Globus pallidus (tissue), 1 donor: ENCODE measurements around the gene CDC37.

ENCODE experiments used
- DNase-seq: peaks from one replicate; pipeline ENCODE4 v3.0.0-alpha.2; 2015; ENCODE audit warnings: low spot score

CDC37 gene

GRCh38 chr19:10353793-10354391, 49.5 kb downstream of the CDC37 start:
- no peak for DNase-seq

GRCh38 chr19:10352764-10353671, 50.3 kb downstream of the CDC37 start:
- no peak for DNase-seq

- no peak for DNase-seq
Observed at GRCh38 chr19:10346509-10346908, 56.8 kb downstream of the CDC37 start.

GRCh38 chr19:10344780-10345179, 58.6 kb downstream of the CDC37 start:
- DNase-seq, result no peak

GRCh38 chr19:10343495-10343894, 59.8 kb downstream of the CDC37 start:
- no peak for DNase-seq
